T-helper 1 cell (primary cell): Measurements from ENCODE around the gene RYR2.

Source experiments
- DNase-seq, 5 donors: peaks; one replicate each; pipeline ENCODE4 v3.0.0-alpha.2; 2012 to 2020

The RYR2 gene

DNA sequence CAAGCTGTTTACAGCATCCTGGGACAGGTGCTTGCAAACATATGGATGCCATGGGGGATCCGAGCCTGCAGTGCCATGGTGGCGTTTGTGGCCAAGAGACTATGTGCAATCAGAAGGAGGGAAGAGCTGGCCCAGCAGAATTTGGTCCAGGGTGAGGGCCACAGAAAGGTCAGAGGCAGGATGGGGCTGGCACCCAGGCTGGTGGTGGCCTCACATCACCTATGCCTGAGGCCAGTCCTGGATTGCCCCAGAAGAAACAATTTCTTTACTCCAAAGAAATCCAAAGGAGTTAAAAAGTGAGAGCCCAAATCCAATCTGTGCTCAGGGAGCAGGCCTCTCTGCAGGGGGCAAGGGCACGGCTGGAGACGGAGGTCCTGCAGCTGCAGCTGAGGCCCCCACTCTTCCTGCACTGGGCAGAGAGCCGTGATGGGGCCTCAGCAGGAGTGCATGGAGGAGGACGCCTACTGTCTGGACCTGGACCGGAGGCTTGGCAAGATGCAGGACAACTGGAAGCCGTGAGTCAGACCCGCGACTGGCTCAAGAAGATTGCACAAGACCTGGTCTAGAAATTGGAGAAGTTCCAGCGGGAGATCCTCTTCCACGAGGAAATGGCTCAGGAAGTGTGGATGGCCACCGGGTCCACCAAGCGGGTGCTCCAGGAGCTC lies 163.5 kb downstream of the RYR2 start:
- DNase-seq: no peak

DNA sequence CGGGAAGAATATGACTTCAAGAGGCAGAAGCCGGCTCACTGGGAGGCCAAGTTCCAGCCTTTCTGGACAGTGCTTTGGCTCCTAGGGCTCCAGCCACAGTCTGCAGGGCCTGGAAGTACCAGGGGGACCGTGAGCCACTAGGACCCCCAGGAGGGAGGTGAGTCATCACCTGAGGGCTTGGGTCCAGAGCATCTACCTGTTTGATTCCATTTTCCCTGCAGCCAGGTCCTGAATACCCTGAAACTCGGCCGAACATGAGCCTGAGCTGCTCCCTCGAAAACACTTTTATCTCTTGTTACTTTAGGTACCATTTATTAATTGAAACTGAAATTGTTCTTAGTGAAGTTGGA lies 164.1 kb downstream of the RYR2 start:
- no peak for DNase-seq

DNA sequence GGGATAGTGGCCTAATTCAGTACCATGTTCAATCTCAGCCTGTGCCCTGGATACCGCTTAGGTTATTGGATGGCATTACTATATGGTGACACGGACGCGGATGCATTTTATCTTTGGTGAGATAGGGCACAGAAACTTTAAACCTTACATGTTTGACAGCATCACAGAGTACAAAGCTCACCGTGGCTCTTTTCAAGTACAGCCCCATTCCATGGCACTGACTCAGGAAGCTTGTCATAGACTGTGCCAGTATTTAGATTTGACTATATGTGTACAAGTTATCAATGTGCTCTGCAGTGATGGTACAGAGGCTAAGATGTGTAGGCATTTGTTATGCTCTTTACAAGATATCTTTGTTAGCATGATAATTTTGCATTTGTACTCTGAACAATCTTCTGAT lies 169.0 kb downstream of the RYR2 start:
- DNase-seq: no peak

- no peak for DNase-seq
Observed at GRCh38 chr1:237211540-237211939, 169.6 kb downstream of the RYR2 start.

GRCh38 chr1:237219751-237220642 lies 178.0 kb downstream of the RYR2 start:
- DNase-seq: no peak

DNA sequence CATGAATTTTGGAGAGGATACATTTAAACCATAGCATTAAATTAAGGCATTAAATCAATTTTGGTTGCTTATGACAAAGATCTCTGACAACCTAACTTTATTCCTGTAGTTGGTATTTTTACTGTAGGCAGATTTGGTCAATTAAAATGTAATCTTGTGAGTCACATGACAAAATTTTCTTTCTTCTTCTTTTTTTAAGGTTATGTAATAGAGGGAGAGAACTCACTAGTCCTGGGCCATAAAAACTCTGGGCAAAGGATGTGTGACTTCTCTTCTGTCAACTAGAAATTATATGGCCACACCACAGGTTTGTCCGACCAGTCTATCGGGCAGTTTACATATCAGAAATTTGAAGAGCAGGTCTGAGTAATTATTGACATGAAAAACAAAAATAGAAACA lies 181.4 kb downstream of the RYR2 start:
- no peak for DNase-seq

DNA sequence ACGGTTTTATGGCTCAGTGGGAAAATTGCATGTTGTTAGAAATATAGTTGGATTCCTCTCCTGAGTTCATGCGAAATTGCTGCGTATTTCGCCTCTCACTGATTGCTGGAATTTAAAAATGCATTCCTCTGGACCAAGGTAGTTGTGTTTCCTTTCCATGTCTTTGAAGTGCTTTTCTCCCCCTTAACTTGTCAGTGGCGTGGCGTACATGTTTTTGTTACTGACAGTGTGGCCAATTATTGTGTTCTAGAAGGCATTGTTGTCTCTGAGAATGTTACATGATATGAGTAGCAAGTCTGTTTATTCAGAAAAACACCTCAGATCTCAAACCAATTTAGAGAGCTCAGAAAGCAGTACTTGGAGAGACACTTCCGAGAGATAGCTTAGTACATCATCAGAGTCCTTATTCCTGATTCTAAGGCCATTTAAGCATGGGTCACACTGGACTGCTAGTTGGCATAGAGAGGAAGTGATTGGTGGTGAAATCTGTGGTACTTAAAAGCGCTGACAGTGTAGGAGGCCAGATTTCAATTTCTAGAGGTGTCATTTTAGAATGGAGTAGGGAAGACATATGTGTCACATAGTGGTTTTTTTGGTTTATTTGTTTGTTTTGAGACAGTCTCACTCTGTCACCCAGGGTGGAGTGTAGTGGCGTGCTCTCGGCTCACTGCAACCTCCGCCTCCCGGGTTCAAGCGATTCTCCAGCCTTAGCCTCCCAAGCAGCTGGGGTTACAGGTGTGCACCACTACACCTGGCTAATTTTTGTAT lies 184.4 kb downstream of the RYR2 start:
- DNase-seq: no peak

DNA sequence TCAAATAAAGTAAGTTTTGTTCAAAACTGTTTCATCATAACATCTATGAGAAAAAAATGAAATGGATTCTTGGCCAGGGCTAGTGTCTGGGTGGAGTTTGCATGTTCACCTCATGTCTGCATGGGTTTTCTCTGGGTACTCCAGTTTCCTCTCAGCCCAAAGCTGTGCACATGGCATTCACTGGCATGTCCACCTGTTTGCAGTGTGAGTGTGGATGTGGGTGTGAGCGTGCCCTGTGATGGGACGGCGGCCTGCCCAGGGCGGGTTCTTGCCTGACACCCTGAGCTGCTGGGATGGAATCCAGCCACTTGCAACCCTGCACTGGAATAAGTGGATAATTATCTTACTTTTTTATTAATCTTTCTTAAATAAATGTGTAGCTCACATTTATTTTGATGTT lies 185.5 kb downstream of the RYR2 start:
- DNase-seq: no peak

- no peak for DNase-seq
Observed at GRCh38 chr1:237228421-237228820, 186.4 kb downstream of the RYR2 start.

DNA sequence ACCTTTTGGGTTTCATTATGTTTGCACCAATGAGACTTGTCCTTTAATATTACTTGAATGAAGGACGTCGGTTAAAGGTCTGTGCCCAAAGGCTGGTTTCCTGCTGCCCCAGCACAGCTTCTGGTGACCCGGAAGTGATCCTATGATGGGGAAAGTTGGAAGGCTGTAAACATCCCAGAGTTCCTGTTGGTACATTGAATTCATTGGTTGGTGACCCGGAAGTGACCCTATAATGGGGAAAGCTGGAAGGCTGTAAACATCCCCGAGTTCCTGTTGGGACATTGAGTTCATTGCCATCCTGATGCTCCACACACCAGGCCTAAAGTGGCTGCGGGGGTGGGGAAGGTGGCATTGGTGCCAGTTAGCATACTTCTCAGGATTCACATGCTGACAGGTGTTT lies 187.3 kb downstream of the RYR2 start:
- no peak for DNase-seq

GRCh38 chr1:237232501-237232900 lies 190.5 kb downstream of the RYR2 start:
- DNase-seq: no peak

- DNase-seq: no peak
Observed at GRCh38 chr1:237235091-237235490, 193.1 kb downstream of the RYR2 start.

- no peak for DNase-seq
Observed at GRCh38 chr1:237237721-237238120, 195.7 kb downstream of the RYR2 start.

DNA sequence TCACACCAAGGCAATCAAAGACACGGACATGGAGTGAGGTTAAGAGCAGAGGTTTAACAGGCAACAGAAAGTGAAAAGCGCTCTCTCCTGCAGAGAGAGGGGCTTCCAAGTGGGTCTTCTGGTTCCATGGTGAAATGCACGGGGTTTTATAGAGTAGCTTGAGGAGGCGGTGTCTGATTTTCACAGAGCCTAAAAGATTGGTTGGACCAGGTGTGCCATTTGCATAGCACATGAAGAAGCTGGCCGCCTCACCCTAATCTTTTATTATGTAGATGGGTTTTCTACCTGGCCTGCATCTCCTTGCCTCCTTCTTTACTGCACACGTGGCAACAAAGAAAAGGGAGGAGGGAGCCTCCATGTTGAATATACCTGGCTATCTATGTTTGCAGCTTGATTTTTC lies 197.3 kb downstream of the RYR2 start:
- DNase-seq: no peak

- DNase-seq: no peak
Observed at GRCh38 chr1:237241038-237241437, 199.1 kb downstream of the RYR2 start.

- DNase-seq: no peak
Observed at GRCh38 chr1:237244778-237245177, 202.8 kb downstream of the RYR2 start.

DNA sequence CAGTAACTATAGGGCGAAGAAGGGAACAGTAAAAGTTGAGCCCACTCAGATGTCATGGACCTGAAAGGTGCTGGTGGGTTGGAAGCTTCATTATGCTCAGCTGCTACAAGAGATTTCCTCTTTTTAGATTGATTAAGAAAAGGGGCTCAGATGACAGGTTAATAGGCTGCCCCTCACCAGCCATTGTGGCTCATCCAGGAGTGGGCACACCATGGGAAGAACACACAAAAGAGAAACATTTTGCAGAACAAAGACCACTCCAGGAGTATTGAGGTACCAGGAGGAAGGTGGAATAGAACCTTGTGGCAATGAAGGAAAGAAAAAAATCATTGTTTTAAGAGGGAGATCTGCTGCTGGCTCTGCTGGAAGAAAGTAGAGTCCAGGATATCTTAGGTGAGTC lies 205.5 kb downstream of the RYR2 start:
- no peak for DNase-seq

- no peak for DNase-seq
Observed at GRCh38 chr1:237249120-237249519, 207.1 kb downstream of the RYR2 start.

DNA sequence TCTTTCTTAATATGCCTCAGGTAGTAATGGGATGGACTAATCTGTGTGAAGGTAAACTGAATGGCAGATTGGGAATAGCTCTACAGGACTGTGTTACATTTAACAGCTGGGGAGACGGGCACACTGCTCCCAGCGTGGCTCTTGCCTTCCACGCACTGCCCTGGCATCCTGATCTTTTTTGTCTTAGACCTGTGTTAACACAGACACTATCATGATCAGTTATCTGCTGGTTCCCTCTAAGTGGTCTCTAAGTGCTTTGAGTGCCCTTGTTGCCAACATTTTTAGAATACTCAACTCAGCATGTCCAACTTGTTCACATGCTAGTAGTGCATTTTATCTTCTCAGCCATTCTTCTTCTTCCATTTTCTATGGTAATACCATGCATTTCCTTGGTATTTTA lies 208.1 kb downstream of the RYR2 start:
- DNase-seq: no peak

GRCh38 chr1:237255071-237255470 lies 213.1 kb downstream of the RYR2 start:
- no peak for DNase-seq

- DNase-seq: no peak
Observed at GRCh38 chr1:237258871-237259270, 216.9 kb downstream of the RYR2 start.

DNA sequence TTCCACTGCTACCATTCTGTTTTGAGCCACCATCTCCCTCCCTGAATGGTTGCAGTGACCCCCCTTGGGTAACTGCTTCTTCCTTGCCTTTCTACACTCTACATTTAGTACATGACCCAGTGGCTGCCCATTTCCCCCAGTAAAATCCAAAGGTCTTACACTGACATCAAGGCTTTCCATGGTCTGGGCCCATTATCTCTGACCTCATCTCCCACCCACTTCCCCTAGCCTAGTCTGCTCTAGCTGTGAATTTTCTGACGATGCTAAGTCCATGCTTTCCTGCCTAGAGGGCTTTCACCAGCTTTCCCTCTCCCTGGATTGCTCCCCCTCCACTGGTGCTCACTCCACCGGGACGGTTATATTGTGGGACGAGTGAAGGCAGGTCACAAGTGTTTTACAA lies 219.2 kb downstream of the RYR2 start:
- no peak for DNase-seq

- no peak for DNase-seq
Observed at GRCh38 chr1:237267743-237268142, 225.8 kb downstream of the RYR2 start.

DNA sequence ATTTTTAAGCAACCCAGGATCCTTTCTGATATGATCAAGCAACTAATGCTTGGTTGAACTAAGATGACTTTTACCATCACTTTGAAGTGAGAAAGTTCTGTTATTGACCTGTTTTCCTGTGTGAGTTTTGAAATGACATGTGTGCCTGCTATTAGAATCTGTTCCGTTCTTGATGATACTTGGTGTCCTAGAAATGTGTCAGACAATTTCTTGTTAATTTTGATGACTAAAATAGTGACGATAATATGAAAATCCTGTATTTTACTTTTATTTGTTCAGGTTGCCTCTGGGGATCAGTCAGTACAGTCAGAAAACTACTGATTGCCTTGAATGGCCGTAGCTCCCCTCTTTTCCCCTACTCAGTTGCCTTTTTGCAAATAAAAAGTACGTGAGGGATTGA lies 228.0 kb downstream of the RYR2 start:
- DNase-seq: peak in 1 of 5 donors; percentile 49
